ENCODE results near the gene NCOA6.

- TF ChIP-seq, protein P1, sequence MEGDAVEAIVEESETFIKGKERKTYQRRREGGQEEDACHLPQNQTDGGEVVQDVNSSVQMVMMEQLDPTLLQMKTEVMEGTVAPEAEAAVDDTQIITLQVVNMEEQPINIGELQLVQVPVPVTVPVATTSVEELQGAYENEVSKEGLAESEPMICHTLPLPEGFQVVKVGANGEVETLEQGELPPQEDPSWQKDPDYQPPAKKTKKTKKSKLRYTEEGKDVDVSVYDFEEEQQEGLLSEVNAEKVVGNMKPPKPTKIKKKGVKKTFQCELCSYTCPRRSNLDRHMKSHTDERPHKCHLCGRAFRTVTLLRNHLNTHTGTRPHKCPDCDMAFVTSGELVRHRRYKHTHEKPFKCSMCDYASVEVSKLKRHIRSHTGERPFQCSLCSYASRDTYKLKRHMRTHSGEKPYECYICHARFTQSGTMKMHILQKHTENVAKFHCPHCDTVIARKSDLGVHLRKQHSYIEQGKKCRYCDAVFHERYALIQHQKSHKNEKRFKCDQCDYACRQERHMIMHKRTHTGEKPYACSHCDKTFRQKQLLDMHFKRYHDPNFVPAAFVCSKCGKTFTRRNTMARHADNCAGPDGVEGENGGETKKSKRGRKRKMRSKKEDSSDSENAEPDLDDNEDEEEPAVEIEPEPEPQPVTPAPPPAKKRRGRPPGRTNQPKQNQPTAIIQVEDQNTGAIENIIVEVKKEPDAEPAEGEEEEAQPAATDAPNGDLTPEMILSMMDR (IDR thresholded peaks at IDR 0.05; ENCODE audit: insufficient read depth, low read length), result no peak
- no peak for TF ChIP-seq SPI1 (IDR thresholded peaks at IDR 0.05; ENCODE audit: borderline replicate concordance, low read depth)
- no peak for TF ChIP-seq POLR2AphosphoS5 (IDR thresholded peaks at IDR 0.05; ENCODE audit: low read depth)
- no peak for TF ChIP-seq REST (IDR thresholded peaks at IDR 0.05; ENCODE audit: insufficient replicate concordance, low read depth)
- TF ChIP-seq GABPA (IDR thresholded peaks at IDR 0.05; ENCODE audit: low read depth), result no peak
These were observed 38.0 kb upstream of the NCOA6 start for GRCh38 chr20:34863421-34863965.

Measured in HL-60 (cell line).